ENCODE results near the gene PRADC1. TPM values are rescaled to one million over a fixed set of nuclear protein-coding genes. Genes with fewer than 3 reads are reported as not detected.

Gene PRADC1
- total and polyA plus RNA-seq, 2 donors (not counting 1 experiment from before 2014, with no cell fraction given), result 2.3 to 4.6 TPM

DNA sequence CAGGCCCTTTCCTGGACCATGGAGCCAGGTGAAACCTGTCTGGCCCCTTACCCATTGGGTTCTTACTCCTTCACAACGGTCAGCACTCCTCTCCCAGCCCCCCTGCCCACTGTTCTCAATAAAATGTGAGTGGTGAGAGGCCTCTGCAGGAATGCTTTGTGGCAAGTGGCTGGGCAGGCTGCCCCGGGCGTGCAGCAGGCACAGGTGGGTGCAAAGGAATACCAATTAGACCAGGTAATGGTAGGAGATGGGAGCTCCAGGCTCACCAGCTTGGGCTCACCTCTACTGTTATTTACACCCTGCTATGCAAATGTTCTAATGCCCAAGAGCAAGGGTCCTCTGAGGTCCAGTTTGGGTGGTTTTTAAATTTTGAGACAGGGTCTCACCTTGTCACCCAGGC lies 6.0 kb downstream of the PRADC1 start:
- DNase-seq (no peak), ATAC-seq (ENCODE audit: low read depth) (no peak)
- intact Hi-C loops (cut with micrococcal nuclease), result no loop called here
- H2AFZ ChIP-seq (ENCODE audit: insufficient read depth, low read depth, low read length, poor library complexity, severe bottlenecking), result no peak overlapping the region
- H3K27me3 Mint-ChIP-seq, result no peaks in the 10 kb centered on the region
- H3K4me3 ChIP-seq (ENCODE audit: control extremely low read depth in 1 of 5, extremely low read depth in 1 of 5, insufficient read depth in 1 of 5, low read depth in 2 of 5, low read length in 4 of 5), result no peak overlapping the region
- H3K4me1 Mint-ChIP-seq, result no peaks in the 10 kb centered on the region
- ChIA-PET CTCF (interaction anchor here (1.5 to 2.3 kb wide), 2 partner anchors 14 to 159 kb away, joined by 3 to 7 read pairs; partner anchors contain the start of genes ALMS1 and SMYD5), POLR2A (no interaction called here)
- TF ChIP-seq, protein P1, sequence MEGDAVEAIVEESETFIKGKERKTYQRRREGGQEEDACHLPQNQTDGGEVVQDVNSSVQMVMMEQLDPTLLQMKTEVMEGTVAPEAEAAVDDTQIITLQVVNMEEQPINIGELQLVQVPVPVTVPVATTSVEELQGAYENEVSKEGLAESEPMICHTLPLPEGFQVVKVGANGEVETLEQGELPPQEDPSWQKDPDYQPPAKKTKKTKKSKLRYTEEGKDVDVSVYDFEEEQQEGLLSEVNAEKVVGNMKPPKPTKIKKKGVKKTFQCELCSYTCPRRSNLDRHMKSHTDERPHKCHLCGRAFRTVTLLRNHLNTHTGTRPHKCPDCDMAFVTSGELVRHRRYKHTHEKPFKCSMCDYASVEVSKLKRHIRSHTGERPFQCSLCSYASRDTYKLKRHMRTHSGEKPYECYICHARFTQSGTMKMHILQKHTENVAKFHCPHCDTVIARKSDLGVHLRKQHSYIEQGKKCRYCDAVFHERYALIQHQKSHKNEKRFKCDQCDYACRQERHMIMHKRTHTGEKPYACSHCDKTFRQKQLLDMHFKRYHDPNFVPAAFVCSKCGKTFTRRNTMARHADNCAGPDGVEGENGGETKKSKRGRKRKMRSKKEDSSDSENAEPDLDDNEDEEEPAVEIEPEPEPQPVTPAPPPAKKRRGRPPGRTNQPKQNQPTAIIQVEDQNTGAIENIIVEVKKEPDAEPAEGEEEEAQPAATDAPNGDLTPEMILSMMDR (IDR thresholded peaks at IDR 0.05), result no peak
- no peak for TF ChIP-seq EZH2 (IDR thresholded peaks at IDR 0.05; ENCODE audit: borderline replicate concordance, insufficient read depth, low read depth, low read length, poor library complexity, severe bottlenecking)
- no peaks in the 10 kb centered on the region for H3K79me2 ChIP-seq (ENCODE audit: control insufficient read depth, insufficient read depth, low read length)
- H3K4me3 Mint-ChIP-seq, result no peak overlapping the region
- H3K9me3 ChIP-seq (ENCODE audit: control extremely low read depth in 1 of 3, control insufficient read depth in 2 of 3, insufficient read depth in 1 of 3, low read length in 2 of 3), result no peaks in the 10 kb centered on the region
- no peaks in the 10 kb centered on the region for H3K4me1 ChIP-seq (ENCODE audit: control insufficient read depth in 2 of 2, insufficient read depth in 2 of 2, low read length in 2 of 2)
- no peak overlapping the region for H3K9ac ChIP-seq (ENCODE audit: low read length)
- H3K36me3 ChIP-seq (replicated peaks in 1 of 2; ENCODE audit: control extremely low read depth in 1 of 2, control insufficient read depth in 1 of 2, extremely low read depth in 1 of 2, insufficient read depth in 2 of 2, low read length in 1 of 2), result peaks cover 0 to 25% of the 10 kb centered on the region in 2 experiments
- H3K27me3 ChIP-seq (replicated peaks in 1 of 4; ENCODE audit: control extremely low read depth in 1 of 4, control insufficient read depth in 3 of 4, insufficient read depth in 4 of 4, low read length in 3 of 4), result no peaks in the 10 kb centered on the region
- no peaks in the 10 kb centered on the region for H3K9me3 Mint-ChIP-seq (ENCODE audit: insufficient read depth)
- no CpG with 5 or more reads among the region's 3 CpGs for WGBS (ENCODE audit: insufficient coverage)
- H3K27ac Mint-ChIP-seq, result no peak overlapping the region
- no peaks in the 10 kb centered on the region for H4K20me1 ChIP-seq (ENCODE audit: control insufficient read depth, insufficient read depth, low read length, poor library complexity, severe bottlenecking)
- no peak overlapping the region for H3K27ac ChIP-seq (ENCODE audit: low read length in 2 of 2)
- H3K4me2 ChIP-seq (replicated peaks; ENCODE audit: low read depth, low read length, poor library complexity, severe bottlenecking), result no peak overlapping the region

DNA sequence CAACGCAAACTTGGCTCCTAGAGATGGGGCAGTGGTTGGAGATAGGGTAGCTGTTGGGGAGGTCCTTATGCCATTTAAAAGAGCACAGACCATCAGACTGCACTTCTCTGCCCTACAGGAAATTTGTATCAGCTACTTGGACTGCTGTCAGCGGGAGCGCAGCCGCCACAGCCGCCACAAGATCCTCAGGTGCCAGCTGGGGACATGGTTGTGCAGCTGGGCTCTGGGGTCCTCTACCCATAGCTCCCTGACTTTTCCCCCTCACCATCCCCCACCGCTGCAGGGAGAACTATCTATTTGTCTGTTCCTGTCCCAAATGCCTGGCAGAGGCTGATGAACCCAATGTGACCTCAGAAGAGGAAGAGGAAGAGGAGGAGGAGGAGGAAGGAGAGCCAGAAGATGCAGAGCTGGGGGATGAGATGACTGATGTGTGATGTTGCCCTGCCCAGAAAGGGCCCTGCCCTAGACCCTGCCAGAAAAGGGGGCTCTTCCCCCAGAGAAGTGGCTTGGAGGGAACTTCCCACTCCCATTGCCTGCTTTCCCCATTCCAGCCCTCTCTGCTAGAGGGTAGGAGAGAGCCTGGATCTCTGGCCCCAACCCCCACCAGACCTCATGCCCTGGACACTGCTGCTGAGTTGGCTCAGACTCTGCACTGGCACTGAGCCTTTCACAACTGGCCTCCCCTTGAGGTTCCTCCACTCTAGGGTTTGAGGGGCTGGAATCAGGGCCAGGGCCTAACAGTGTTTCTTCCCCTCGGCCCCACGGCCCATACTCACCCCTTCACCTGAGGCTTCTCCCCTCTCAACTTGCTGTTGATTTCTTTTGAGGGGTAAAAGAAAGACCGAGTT lies 7.3 kb downstream of the PRADC1 start:
- 48% methylated on average over 4 of the region's 9 CpGs for WGBS (ENCODE audit: insufficient coverage)
- no peaks in the 10 kb centered on the region for H3K9me3 Mint-ChIP-seq (ENCODE audit: insufficient read depth)
- H3K27ac Mint-ChIP-seq, result no peak overlapping the region
- no peak overlapping the region for H2AFZ ChIP-seq (ENCODE audit: insufficient read depth, low read depth, low read length, poor library complexity, severe bottlenecking)
- TF ChIP-seq EZH2 (IDR thresholded peaks at IDR 0.05; ENCODE audit: borderline replicate concordance, insufficient read depth, low read depth, low read length, poor library complexity, severe bottlenecking), result no peak
- TF ChIP-seq, protein P1 (IDR thresholded peaks at IDR 0.05), result no peak
- H3K36me3 ChIP-seq (replicated peaks in 1 of 2; ENCODE audit: control extremely low read depth in 1 of 2, control insufficient read depth in 1 of 2, extremely low read depth in 1 of 2, insufficient read depth in 2 of 2, low read length in 1 of 2), result peaks cover 0 to 39% of the 10 kb centered on the region in 2 experiments
- no peak overlapping the region for H3K4me3 ChIP-seq (ENCODE audit: control extremely low read depth in 1 of 5, extremely low read depth in 1 of 5, insufficient read depth in 1 of 5, low read depth in 2 of 5, low read length in 4 of 5)
- no peak overlapping the region for H3K4me3 Mint-ChIP-seq
- DNase-seq, result no peak
- intact Hi-C loops (cut with micrococcal nuclease), result no loop called here
- no peaks in the 10 kb centered on the region for H4K20me1 ChIP-seq (ENCODE audit: control insufficient read depth, insufficient read depth, low read length, poor library complexity, severe bottlenecking)
- H3K27ac ChIP-seq (ENCODE audit: low read length in 2 of 2), result no peak overlapping the region
- no peaks in the 10 kb centered on the region for H3K27me3 ChIP-seq (replicated peaks in 1 of 4; ENCODE audit: control extremely low read depth in 1 of 4, control insufficient read depth in 3 of 4, insufficient read depth in 4 of 4, low read length in 3 of 4)
- H3K4me1 ChIP-seq (ENCODE audit: control insufficient read depth in 2 of 2, insufficient read depth in 2 of 2, low read length in 2 of 2), result no peaks in the 10 kb centered on the region
- H3K27me3 Mint-ChIP-seq, result no peaks in the 10 kb centered on the region
- H3K9me3 ChIP-seq (ENCODE audit: control extremely low read depth in 1 of 3, control insufficient read depth in 2 of 3, insufficient read depth in 1 of 3, low read length in 2 of 3), result no peaks in the 10 kb centered on the region
- ATAC-seq (ENCODE audit: low read depth), result no peak
- no peak overlapping the region for H3K9ac ChIP-seq (ENCODE audit: low read length)
- CTCF ChIA-PET, result interaction anchor here (0.9 kb wide), 1 partner anchor 13 kb away, joined by 4 read pairs; no protein-coding TSS in a partner anchor
- no peaks in the 10 kb centered on the region for H3K79me2 ChIP-seq (ENCODE audit: control insufficient read depth, insufficient read depth, low read length)
- H3K4me2 ChIP-seq (replicated peaks; ENCODE audit: low read depth, low read length, poor library complexity, severe bottlenecking), result no peak overlapping the region
- no peaks in the 10 kb centered on the region for H3K4me1 Mint-ChIP-seq
- POLR2A ChIA-PET, result no interaction called here

Data from B cell (primary cell).